Measurements from ENCODE around the gene BACE1. TPM values are rescaled to one million over a fixed set of nuclear protein-coding genes. Genes with fewer than 3 reads are reported as not detected.

BACE1 gene
- total RNA-seq, 1 donor from 2014 or later = 30.4 TPM

DNA sequence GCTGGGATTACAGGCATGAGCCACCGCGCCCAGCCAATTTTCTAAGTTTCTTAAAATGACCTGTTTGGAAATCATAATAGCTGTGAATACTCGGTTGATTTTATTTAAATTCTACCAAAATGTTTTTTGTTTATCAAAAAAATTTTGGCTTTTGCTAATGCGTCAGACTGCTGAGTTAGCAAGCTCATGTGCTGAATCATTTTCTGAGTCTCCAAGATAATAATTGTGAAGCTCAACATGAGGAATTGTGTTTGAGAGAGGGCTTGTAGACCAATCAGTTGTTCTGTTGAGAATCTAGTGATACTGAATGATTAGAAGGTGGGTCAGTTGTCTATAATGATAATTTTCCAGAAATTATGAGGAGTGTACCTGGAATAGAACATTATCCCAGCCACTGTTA is 67.7 kb downstream of the BACE1 start:
- H3K27ac Mint-ChIP-seq (ENCODE audit: unreplicated experiment) = no peak overlapping the region

GRCh38 chr11:117239295-117239694 is 76.8 kb downstream of the BACE1 start:
- Mint-ChIP-seq H3K4me3 (no peak overlapping the region), H3K4me1 (peaks cover 2% of the 10 kb centered on the region), H3K36me3 (ENCODE audit: low read depth) (peaks cover 7% of the 10 kb centered on the region), H3K27ac (ENCODE audit: unreplicated experiment) (no peak overlapping the region), H3K9me3 (no peaks in the 10 kb centered on the region), H3K27me3 (ENCODE audit: low read depth) (no peaks in the 10 kb centered on the region)
- no peak for DNase-seq (ENCODE audit: low read depth, low spot score)
- TF ChIP-seq, protein P1, sequence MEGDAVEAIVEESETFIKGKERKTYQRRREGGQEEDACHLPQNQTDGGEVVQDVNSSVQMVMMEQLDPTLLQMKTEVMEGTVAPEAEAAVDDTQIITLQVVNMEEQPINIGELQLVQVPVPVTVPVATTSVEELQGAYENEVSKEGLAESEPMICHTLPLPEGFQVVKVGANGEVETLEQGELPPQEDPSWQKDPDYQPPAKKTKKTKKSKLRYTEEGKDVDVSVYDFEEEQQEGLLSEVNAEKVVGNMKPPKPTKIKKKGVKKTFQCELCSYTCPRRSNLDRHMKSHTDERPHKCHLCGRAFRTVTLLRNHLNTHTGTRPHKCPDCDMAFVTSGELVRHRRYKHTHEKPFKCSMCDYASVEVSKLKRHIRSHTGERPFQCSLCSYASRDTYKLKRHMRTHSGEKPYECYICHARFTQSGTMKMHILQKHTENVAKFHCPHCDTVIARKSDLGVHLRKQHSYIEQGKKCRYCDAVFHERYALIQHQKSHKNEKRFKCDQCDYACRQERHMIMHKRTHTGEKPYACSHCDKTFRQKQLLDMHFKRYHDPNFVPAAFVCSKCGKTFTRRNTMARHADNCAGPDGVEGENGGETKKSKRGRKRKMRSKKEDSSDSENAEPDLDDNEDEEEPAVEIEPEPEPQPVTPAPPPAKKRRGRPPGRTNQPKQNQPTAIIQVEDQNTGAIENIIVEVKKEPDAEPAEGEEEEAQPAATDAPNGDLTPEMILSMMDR (conservative IDR thresholded peaks at IDR 0.05) = no peak

More for the DNA sequence above, 67.7 kb downstream of the BACE1 start:
- no peaks in the 10 kb centered on the region for H3K9me3 Mint-ChIP-seq
- no peaks in the 10 kb centered on the region for H3K4me1 Mint-ChIP-seq
- DNase-seq (ENCODE audit: low read depth, low spot score) = no peak
- no peaks in the 10 kb centered on the region for H3K27me3 Mint-ChIP-seq (ENCODE audit: low read depth)
- TF ChIP-seq, protein P1 (conservative IDR thresholded peaks at IDR 0.05) = no peak
- no peak overlapping the region for H3K4me3 Mint-ChIP-seq
- H3K36me3 Mint-ChIP-seq (ENCODE audit: low read depth) = peaks cover 20% of the 10 kb centered on the region

DNA sequence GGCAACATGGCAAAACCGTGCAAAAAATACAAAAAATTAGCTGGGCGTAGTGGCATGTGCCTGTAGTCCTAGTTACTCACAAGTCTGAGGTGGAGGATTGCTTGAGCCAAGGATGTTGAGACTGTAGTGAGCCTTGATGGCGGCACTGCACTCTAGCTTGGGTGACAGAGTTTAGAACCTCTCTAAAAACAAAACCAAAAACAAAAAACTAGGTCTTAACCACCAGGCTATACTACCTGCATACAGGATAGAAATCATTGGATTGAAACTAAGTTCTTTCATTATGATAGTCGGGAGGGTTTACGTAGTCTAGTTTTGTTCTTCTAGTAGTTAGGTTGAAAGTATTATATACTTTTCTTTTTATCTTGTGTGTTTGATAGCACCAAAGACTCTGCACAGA is 77.8 kb downstream of the BACE1 start:
- Mint-ChIP-seq H3K9me3 (no peaks in the 10 kb centered on the region), H3K27ac (ENCODE audit: unreplicated experiment) (no peak overlapping the region), H3K27me3 (ENCODE audit: low read depth) (no peaks in the 10 kb centered on the region), H3K36me3 (ENCODE audit: low read depth) (peaks cover 5% of the 10 kb centered on the region), H3K4me3 (no peak overlapping the region), H3K4me1 (peaks cover 12% of the 10 kb centered on the region)
- no peak for DNase-seq (ENCODE audit: low read depth, low spot score)
- TF ChIP-seq, protein P1 (conservative IDR thresholded peaks at IDR 0.05) = no peak

Other genes with a start within 250 kb of the BACE1 start
- gene SIK3, start 217.8 kb downstream of the BACE1 start, total RNA-seq = 39.7 and 40.1 TPM in 2 replicates
- gene PAFAH1B2, start 172.0 kb downstream of the BACE1 start, total RNA-seq = 132 and 134 TPM in 2 replicates
- 33.5 and 37.6 TPM in 2 replicates for gene SIDT2, start 137.5 kb downstream of the BACE1 start, total RNA-seq
- gene TAGLN, start 116.9 kb downstream of the BACE1 start, total RNA-seq = 6.4 and 7.7 TPM in 2 replicates
- 49.7 and 53.1 TPM in 2 replicates for gene PCSK7, start 84.2 kb downstream of the BACE1 start, total RNA-seq
- 47.2 and 47.5 TPM in 2 replicates for gene RNF214, start 83.6 kb downstream of the BACE1 start, total RNA-seq
- gene BACE1-AS, start 24.9 kb downstream of the BACE1 start, total RNA-seq = 17.6 and 18.1 TPM in 2 replicates
- 41.2 and 42.8 TPM in 2 replicates for gene CEP164, start 11.6 kb upstream of the BACE1 start, total RNA-seq

Data from neural crest cell (in vitro differentiated cells).